Measurements from ENCODE around the gene SORBS1.

The SORBS1 gene

GRCh38 chr10:95525033-95525418, 36.1 kb downstream of the SORBS1 start:
- in situ Hi-C loops (cut with HindIII; ENCODE audit: low sequenced_read_pairs): no loop called here
- no peak for TF ChIP-seq CTCF (IDR thresholded peaks at IDR 0.05; ENCODE audit: low read depth, low read length, missing control alignments)
- no peak for DNase-seq (ENCODE audit: low read depth)
- no peak overlapping the region for H3K4me3 ChIP-seq (ENCODE audit: low read depth, low read length)

- no peak for DNase-seq (ENCODE audit: low read depth)
- in situ Hi-C loops (cut with HindIII; ENCODE audit: low sequenced_read_pairs): no loop called here
- no peak overlapping the region for H3K4me3 ChIP-seq (ENCODE audit: low read depth, low read length)
- TF ChIP-seq CTCF (IDR thresholded peaks at IDR 0.05; ENCODE audit: low read depth, low read length, missing control alignments): no peak
These were observed 36.7 kb downstream of the SORBS1 start for GRCh38 chr10:95524358-95525032.

- no peak for TF ChIP-seq CTCF (IDR thresholded peaks at IDR 0.05; ENCODE audit: low read depth, low read length, missing control alignments)
These were observed 39.1 kb downstream of the SORBS1 start for GRCh38 chr10:95522117-95522516.

GRCh38 chr10:95520617-95521016, 40.6 kb downstream of the SORBS1 start:
- TF ChIP-seq CTCF (IDR thresholded peaks at IDR 0.05; ENCODE audit: low read depth, low read length, missing control alignments): no peak
- no peak overlapping the region for H3K4me3 ChIP-seq (ENCODE audit: low read depth, low read length)
- in situ Hi-C loops (cut with HindIII; ENCODE audit: low sequenced_read_pairs): no loop called here
- DNase-seq (ENCODE audit: low read depth): no peak

More at GRCh38 chr10:95522117-95522516, 39.1 kb downstream of the SORBS1 start:
- no peak for DNase-seq (ENCODE audit: low read depth)
- no peak overlapping the region for H3K4me3 ChIP-seq (ENCODE audit: low read depth, low read length)
- in situ Hi-C loops (cut with HindIII; ENCODE audit: low sequenced_read_pairs): no loop called here

GRCh38 chr10:95518455-95519452, 42.4 kb downstream of the SORBS1 start:
- in situ Hi-C loops (cut with HindIII; ENCODE audit: low sequenced_read_pairs): no loop called here
- DNase-seq (ENCODE audit: low read depth): no peak
- no peak for TF ChIP-seq CTCF (IDR thresholded peaks at IDR 0.05; ENCODE audit: low read depth, low read length, missing control alignments)
- no peak overlapping the region for H3K4me3 ChIP-seq (ENCODE audit: low read depth, low read length)

- in situ Hi-C loops (cut with HindIII; ENCODE audit: low sequenced_read_pairs): no loop called here
- TF ChIP-seq CTCF (IDR thresholded peaks at IDR 0.05; ENCODE audit: low read depth, low read length, missing control alignments): no peak
- H3K4me3 ChIP-seq (ENCODE audit: low read depth, low read length): no peak overlapping the region
- DNase-seq (ENCODE audit: low read depth): peak; percentile 73
These were observed 43.4 kb downstream of the SORBS1 start for GRCh38 chr10:95517536-95518454.

Measured in astrocyte of the cerebellum (primary cell).